ENCODE data around the gene ATXN7. TPM values are rescaled to one million over a fixed set of nuclear protein-coding genes. Genes with fewer than 3 reads are reported as not detected.

The ATXN7 gene
- total RNA-seq, 3 donors from 2014 or later (not counting 1 experiment from before 2014, with no cell fraction given) = 126 to 176 (median 146) TPM

- H3K9me3 ChIP-seq (ENCODE audit: control insufficient read depth, insufficient read depth, low read length) = no peaks in the 10 kb centered on the region
- H3K27me3 Mint-ChIP-seq (ENCODE audit: low read depth in 2 of 2) = peaks cover 32 to 40% of the 10 kb centered on the region in 2 donors
- intact Hi-C loops (cut with micrococcal nuclease) = loop anchor here (10.0 kb wide), 1 partner anchor 1696 kb away; no protein-coding TSS in a partner anchor
- ATAC-seq = no peak
- H3K27ac Mint-ChIP-seq = no peak overlapping the region
- H3K27me3 ChIP-seq (ENCODE audit: control insufficient read depth, insufficient read depth, low read length) = peaks cover 9% of the 10 kb centered on the region
- H3K36me3 Mint-ChIP-seq = no peaks in the 10 kb centered on the region
- no peaks in the 10 kb centered on the region for H3K36me3 ChIP-seq (ENCODE audit: control insufficient read depth, insufficient read depth, low read length)
- no peak overlapping the region for H3K4me3 ChIP-seq (ENCODE audit: low read length)
- H3K9me3 Mint-ChIP-seq = no peaks in the 10 kb centered on the region
- TF ChIP-seq, protein P1, sequence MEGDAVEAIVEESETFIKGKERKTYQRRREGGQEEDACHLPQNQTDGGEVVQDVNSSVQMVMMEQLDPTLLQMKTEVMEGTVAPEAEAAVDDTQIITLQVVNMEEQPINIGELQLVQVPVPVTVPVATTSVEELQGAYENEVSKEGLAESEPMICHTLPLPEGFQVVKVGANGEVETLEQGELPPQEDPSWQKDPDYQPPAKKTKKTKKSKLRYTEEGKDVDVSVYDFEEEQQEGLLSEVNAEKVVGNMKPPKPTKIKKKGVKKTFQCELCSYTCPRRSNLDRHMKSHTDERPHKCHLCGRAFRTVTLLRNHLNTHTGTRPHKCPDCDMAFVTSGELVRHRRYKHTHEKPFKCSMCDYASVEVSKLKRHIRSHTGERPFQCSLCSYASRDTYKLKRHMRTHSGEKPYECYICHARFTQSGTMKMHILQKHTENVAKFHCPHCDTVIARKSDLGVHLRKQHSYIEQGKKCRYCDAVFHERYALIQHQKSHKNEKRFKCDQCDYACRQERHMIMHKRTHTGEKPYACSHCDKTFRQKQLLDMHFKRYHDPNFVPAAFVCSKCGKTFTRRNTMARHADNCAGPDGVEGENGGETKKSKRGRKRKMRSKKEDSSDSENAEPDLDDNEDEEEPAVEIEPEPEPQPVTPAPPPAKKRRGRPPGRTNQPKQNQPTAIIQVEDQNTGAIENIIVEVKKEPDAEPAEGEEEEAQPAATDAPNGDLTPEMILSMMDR (IDR thresholded peaks at IDR 0.05) = no peak
- WGBS (ENCODE audit: insufficient coverage) = 32% methylated on average over 4 of the region's 4 CpGs
- no peak overlapping the region for H3K4me3 Mint-ChIP-seq
- no peaks in the 10 kb centered on the region for H3K4me1 ChIP-seq (ENCODE audit: control insufficient read depth, insufficient read depth, low read length)
- no peaks in the 10 kb centered on the region for H3K4me1 Mint-ChIP-seq
- no peak overlapping the region for H3K27ac ChIP-seq (ENCODE audit: low read length)
- no peak for DNase-seq
Measured at GRCh38 chr3:64038253-64038767, 174.6 kb downstream of the ATXN7 start.

DNA sequence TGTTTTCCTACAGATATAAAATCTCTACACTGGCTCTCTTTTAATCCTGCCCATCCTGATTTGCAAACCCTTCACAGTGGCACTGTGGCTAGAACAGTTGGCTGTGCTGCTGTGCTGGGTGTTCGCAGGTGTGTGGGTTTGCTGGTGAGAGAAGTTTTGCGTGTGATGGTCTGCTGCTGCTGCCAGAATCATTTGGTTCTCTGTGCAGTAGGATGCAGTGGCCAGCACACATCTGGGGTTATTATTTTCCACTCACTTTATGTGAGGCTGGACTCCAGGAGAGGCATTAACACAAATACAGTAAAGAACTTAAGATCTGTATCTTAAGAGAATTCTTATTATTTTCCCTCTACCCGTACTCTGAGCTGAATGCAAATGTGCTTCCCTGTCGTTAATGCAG, 175.7 kb downstream of the ATXN7 start:
- DNase-seq (no peak), ATAC-seq (no peak)
- Histone ChIP-seq H3K27me3 (ENCODE audit: control insufficient read depth, insufficient read depth, low read length) (peaks cover 5% of the 10 kb centered on the region), H3K9me3 (ENCODE audit: control insufficient read depth, insufficient read depth, low read length) (no peaks in the 10 kb centered on the region), H3K27ac (ENCODE audit: low read length) (no peak overlapping the region), H3K4me1 (ENCODE audit: control insufficient read depth, insufficient read depth, low read length) (no peaks in the 10 kb centered on the region), H3K4me3 (ENCODE audit: low read length) (no peak overlapping the region), H3K36me3 (ENCODE audit: control insufficient read depth, insufficient read depth, low read length) (no peaks in the 10 kb centered on the region)
- Mint-ChIP-seq H3K9me3 (no peaks in the 10 kb centered on the region), H3K27ac (no peak overlapping the region), H3K36me3 (no peaks in the 10 kb centered on the region), H3K4me3 (no peak overlapping the region), H3K4me1 (no peaks in the 10 kb centered on the region), H3K27me3 (ENCODE audit: low read depth in 2 of 2) (peaks cover 29 to 37% of the 10 kb centered on the region in 2 donors)
- 67% methylated on average over 4 of the region's 4 CpGs for WGBS (ENCODE audit: insufficient coverage)
- TF ChIP-seq, protein P1 (IDR thresholded peaks at IDR 0.05) = no peak
- intact Hi-C loops (cut with micrococcal nuclease) = loop anchor here (10.0 kb wide), 1 partner anchor 1695 kb away; no protein-coding TSS in a partner anchor

GRCh38 chr3:64039981-64040733, 176.5 kb downstream of the ATXN7 start:
- Histone ChIP-seq H3K27ac (ENCODE audit: low read length) (no peak overlapping the region), H3K4me1 (ENCODE audit: control insufficient read depth, insufficient read depth, low read length) (no peaks in the 10 kb centered on the region), H3K9me3 (ENCODE audit: control insufficient read depth, insufficient read depth, low read length) (no peaks in the 10 kb centered on the region), H3K27me3 (ENCODE audit: control insufficient read depth, insufficient read depth, low read length) (peaks cover 5% of the 10 kb centered on the region), H3K36me3 (ENCODE audit: control insufficient read depth, insufficient read depth, low read length) (no peaks in the 10 kb centered on the region), H3K4me3 (ENCODE audit: low read length) (no peak overlapping the region)
- Mint-ChIP-seq H3K4me1 (no peaks in the 10 kb centered on the region), H3K9me3 (no peaks in the 10 kb centered on the region), H3K36me3 (no peaks in the 10 kb centered on the region), H3K4me3 (no peak overlapping the region), H3K27me3 (ENCODE audit: low read depth in 2 of 2) (peaks cover 27 to 31% of the 10 kb centered on the region in 2 donors), H3K27ac (no peak overlapping the region)
- TF ChIP-seq, protein P1 (IDR thresholded peaks at IDR 0.05) = no peak
- ATAC-seq = no peak
- no peak for DNase-seq
- 80% methylated on average over 5 of the region's 5 CpGs for WGBS (ENCODE audit: insufficient coverage)
- intact Hi-C loops (cut with micrococcal nuclease) = loop anchor here (10.0 kb wide), 1 partner anchor 1695 kb away; no protein-coding TSS in a partner anchor

Measured in natural killer cell (primary cell).